GM19452 (cell line): ENCODE data around the gene LRIG1.

Source experiments
- ATAC-seq: cut with Tn5 transposase; IDR thresholded peaks from one replicate; pipeline ENCODE4 v1.9.1; 2021; ENCODE audit not compliant: unreplicated experiment

The LRIG1 gene

DNA sequence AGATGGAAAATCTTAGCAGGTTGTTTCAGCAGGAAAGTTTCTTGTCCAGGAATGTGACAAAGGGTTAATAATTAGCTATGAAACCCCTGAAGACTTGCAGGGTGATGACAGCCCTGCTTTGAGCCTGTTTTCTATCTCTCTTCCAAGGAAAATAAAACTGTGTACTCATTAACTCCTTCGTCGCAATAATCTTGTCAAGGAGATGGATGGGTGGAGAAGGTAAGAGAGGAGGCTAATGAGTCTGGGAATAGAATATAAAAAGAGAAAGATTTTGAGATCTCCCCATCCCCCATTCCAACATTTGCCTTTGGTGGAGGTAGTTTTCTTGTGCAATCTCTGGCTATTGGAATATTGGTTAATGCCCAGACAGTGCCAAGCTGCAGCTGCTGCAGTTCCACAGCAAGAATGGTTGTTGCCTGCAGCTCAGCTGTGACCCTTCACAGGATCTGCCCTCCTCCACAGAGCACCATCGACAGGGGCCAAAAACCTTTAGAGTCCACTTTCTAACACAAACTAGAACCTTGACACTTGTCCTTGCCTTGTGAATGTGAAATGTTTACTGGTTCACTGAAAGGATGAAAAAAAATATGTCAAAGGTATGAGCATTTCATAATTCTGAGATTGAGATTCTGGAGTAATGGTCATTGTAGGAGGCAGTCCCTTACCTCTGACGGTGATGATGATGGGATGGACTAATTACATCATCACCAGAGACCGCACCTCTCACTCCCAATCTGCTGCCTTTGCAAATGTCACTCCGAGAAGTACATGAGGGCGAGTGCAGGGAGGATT lies 4.2 kb upstream of the LRIG1 start:
- no peak for ATAC-seq

DNA sequence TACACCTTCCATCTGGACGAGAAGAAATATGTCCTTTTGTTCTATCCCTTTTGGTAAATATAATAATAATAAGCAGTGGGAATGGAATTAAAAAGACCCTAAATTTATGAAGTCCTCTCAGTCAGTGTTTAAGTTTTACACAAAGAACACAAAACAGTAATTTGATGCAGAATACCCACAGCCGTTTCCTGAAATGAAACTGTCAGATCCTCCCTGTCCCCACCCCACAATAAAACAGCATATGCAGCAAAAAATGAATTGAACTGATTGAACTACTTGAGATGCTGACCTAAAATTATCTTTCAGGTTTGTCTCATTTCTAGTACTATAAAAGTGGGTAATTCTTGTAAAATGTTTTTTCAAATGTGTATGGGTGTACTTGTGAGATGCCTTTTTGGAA lies 2.2 kb upstream of the LRIG1 start:
- ATAC-seq: no peak

DNA sequence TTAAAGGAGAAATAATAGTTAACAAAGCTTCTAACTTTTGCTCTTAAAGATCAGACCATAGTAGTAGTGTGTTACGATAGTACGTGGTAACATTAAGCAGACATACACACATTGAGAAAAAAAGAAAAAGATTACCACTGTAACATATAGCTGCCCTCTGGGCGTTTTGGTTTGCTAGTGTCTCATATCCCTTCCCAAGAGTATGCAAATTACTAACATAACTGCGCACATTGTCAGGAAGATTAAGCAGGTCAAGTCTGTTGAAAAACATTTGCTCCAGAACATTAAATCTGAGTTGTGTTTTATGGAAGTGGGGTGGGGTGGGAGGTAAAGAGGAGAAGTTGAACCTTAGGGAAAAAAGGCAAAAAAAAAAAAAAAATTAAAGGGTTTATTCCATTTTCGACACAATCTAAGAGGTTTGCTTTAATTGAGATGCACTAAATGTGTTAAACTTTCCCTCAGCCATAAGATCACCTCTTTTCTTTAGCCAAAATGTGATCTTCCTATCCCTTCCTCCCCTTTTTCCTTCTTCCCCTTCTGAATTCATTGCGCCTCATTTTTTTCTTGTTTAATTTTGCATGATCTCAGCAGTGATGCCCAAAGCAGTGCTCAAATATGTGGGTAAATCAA lies 1.5 kb upstream of the LRIG1 start:
- ATAC-seq: no peak

DNA sequence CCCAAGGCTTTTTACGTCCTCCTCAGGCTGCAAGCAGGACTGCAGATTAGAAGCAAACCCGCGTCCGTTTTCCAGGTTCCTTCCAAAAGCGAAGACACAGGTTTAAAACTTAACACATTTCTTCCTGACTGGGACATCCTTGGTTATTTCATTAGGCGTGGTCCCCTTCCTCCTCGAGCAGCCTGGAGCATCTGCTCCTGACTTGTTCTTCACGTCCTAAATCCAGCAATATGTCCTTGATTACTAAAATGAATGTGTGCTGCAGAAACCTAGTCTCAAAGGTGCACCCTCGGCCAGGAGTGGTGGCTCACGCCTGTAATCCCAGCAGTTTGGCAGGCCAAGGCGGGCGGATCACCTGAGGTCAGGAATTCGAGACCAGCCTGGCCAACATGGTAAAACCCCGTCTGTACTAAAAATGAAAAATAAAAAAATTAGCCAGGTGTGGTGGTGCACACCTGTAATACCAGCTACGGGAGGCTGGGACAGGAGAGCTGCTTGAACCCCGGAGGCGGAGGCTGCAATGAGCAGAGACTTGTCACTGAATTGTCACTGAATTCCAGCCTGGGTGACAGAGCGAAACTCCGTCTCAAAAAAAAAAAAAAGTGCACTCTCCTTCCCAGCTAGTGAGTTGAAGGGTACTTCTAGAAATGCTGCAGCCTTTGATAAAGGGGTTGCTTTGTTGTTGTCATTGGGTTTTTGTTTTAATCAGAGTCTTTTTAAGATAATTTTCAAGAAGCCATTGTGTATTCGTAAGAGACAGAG lies 842 bp upstream of the LRIG1 start:
- no peak for ATAC-seq

DNA sequence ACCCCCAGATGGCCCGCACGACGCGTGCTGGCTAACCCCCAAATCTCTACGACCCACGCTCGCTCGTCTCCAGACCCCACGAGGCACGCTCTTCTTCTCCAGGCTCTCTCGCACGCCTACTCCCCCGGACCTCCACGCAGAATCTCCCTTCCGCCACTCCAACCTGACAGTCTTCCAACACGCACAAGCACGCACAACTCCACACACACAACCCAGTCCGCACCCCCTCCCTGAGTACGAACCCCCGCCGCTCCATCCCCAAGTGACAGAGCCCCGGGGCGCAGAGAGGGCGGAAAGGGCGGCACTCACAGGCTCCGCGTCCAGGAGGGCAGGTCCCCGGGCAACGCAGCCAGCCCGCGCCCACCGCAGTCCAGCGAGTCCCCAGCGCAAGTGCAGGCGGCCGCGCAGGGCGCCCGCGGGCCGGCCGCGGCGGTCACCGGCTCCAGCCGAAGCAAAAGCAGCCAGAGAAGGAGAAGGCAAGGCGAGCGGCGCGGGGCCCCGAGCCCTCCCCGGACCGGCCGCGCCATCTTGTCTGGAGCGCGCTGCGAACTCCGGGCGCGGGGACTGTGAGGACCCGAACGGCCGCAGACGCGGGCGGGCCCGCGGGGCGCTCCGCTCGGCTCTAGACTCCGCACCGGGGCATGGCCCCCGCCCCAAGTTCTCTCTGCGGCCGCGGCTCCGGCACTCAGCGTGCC lies 794 bp downstream of the LRIG1 start:
- peak; percentile 12 for ATAC-seq

DNA sequence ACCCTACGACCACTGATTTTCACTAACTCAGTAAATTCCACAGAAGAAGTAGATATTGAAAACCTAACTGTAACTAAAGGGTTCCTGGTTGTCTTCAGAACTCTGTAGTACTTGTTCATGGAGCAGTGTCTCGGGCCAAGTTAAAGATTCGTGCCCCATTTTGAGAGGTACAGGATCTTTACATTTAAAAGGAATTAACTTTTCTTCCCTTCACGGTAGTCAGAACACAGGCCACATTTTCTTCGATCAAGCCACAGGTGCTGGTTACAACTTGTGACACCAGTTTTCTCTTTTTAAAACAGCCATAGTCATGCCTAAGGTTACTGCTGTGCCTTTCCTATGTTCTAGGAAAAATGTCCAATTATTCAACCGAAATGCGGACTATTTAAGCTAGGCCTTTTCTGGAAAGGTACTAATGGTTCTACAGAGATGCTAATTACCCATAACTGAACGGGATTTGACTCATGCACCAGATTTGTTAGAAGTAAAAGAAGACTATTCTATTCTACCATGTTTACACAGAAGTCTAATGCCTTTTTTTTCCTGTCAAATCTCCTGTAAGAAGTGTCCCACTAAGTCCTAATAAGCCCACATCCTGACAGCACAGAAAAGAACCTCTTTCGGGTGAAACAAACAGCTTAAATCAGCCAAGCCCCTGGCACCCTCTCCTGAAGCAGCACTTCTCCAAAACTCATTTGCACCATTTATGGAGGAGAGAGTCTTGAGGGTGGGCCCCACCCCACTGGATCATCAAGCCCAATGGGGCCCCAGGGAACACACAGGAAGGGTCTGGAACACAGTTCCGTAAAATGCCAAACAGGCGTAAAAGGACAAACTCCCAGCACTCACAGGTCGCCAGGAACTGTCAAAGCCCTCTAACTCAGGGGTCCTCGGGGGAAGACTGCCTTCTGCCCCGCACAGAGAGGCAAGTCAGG lies 1.9 kb downstream of the LRIG1 start:
- no peak for ATAC-seq

DNA sequence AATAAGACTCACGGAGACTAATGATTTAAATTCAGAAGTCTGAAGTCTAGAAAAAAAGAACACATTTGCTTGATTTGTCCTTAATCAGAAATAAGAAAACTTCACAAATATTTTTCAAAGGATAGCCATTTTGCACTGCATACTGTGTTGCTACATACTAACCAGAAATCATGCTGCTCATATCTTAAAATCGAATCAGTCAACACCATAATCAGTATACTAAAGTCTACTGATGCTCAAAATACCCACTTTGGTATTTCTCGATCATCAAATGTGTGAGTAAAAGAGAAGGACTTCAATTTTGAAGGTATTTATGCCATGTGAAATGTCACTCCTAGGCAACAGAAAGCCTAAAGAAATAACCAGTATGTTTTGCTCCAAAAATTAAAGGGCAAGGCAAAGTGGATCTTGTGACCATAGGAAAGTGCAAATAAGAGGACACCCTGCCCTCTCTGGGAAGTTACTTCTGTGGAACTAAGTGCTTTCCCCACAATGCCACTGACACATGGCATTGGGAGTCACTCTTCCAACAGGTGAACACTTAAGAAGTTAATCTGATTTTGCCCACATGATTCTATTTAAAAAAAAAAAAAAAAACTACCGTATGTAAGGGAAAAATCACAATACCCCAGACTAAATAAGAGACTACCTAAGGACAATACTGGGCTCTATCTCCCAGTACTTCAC lies 2.7 kb downstream of the LRIG1 start:
- no peak for ATAC-seq

DNA sequence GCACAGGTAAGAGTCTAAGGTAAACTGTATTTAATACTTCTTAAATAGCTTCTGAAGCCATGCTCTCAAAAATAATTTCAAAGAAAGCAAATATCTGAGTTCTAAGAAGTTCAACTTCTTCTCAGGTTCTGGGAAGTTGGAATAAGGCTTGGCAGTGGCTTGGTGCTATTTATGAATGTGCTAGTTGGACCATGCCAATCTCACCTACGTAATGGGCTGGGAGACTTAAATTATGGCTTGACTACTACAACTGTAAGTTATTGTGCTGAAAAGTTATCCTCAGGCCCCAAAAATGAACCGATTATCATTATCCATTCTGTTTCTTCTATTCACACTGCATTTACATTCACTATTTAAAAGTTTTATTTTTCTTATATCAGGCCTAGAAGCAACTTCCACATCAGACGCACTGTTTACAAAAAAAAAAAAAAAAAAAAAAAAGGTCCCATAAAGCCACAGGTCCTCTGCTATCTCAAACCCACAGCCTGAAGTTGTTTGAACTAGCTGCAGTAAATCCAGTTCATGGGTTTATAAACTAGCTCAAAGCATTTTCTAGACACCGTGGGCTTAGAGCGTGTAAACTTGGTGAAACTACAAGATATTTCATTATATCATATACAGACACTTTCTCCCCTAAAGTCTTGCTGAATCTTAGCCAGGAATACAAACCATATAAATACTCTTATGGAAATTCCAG lies 3.4 kb downstream of the LRIG1 start:
- no peak for ATAC-seq

DNA sequence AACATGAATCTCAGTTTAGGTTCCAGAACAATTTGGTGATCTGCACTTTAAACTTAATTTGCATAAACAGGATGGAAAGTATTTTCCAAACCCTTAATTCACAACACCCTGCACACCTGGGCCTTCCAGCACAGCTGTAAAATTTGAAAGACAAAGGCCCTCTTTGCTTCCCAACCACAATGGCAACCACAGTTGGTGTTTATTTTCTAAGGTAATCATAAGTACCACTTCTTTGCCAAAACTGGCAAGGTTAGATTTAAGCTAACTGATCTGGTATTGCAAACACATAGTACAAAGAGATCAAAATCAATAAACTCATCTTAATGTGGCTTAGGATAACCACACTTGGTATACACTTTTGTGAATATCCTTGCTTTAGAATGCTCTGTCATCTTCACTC lies 4.1 kb downstream of the LRIG1 start:
- ATAC-seq: no peak

DNA sequence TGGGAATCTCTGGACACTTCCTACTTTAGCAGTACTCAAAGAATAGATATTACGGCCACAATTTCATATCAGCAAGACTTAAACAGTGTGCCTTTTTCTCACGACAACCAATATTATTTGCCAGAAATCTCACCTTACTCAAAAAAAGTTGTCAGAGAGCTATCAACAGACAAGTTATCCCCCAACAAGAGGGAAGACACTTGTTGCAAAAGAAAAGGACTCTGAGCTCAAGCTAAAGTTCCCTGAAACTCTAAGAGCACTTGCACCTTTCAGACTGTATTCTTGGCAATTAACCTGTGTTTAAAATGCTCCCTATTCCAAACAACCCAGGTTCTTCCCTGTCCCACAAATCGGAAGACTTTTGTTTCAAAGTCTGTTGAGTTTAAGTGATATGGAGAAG lies 4.5 kb downstream of the LRIG1 start:
- no peak for ATAC-seq

DNA sequence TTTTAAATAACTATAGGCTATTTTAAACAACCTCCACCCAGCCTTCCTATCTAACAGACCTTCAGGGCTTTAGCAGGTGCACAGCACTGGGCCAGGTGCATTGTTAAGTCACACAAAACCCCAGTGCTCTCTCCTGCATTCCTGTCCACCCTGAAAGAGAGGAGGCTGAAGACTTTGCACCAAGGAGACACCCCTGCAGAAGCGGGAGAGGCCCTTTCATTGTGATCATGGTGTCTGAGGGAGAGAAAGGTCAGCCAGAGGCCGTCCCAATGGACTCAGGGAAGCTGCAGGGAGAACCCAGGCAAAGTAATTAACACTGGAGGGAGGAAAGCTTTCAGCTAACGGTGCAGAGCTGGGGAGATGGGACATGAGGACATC lies 5.2 kb downstream of the LRIG1 start:
- no peak for ATAC-seq

DNA sequence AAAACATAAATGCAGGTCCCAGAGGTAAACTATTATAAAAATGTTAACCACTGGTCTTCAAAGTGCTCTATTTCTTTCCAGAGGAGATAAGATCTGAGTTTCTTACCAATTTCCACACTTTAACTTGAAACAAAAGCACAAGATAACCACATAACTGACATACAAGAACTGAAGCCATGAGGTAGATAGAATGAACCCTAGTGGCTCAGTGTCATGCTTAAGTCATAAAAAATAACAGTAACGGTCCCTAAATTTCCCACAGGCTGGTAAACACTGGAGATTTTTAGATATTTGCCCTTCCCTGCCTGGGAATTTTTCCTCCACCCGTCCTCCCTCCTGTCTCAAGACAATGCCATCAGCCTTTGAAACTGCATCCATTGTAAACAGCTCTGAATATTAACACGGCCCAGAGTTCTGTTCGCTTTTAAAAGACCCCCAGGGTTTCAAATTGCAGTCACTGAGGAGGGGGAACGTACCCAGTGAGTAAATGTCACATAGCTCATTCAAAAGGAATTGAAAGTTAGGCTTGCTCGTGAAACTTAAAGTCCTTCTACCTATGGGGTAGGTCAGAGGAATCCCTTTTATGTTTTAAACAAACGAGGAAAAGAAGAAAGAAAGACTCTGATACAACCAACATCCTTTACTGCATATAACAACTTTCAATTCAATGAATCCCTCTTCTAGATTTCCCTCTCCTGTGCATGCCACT lies 5.7 kb downstream of the LRIG1 start:
- ATAC-seq: no peak

DNA sequence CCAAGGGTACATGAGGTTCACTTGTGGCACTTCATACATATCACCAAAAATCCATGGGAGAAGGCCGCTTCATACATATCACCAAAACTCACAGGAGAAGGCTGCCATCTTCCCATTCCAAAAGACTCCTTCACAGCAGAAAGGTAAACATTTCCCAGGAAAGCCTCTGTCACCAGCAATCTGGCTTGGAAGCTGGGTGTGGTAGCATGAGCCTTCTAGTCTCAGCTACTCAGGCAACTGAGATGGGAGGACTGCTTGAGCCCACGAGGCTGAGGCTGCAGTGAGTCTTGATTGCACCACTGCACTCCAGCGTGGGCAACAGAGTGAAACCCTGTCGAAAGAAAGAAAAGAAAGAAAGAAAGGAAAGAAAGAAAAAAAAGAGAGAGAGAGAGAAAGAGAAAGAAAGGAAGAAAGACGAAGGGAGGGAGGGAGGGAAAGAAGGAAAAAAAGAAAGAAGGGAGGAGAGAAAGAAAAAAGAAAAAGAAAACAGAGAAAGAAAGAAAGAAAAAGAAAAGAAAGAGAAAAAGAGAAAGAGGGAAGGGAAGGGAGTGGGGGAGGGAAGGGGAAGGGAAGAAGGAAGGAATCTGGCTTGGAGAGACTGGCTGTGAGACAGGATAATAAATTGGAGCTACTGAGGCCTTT lies 7.2 kb downstream of the LRIG1 start:
- ATAC-seq: no peak

DNA sequence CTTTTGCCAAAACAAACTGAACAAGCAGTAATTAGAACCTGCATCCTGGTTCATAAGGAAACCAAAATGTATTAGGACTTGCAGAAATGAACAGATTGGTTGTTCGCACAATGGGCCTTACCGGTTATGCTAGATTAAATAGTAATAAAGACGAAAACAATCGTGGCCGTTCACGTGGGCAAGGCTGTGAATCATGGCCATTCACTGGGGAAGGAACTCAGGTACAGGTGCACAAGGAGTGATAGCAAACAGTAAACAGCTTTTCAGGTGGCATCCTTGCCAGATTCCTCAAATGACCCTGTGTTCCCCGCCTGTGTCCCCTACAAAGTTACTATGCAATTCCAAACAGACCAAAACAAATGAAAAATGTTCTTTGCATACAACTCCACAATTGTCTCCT lies 8.2 kb downstream of the LRIG1 start:
- ATAC-seq: no peak

DNA sequence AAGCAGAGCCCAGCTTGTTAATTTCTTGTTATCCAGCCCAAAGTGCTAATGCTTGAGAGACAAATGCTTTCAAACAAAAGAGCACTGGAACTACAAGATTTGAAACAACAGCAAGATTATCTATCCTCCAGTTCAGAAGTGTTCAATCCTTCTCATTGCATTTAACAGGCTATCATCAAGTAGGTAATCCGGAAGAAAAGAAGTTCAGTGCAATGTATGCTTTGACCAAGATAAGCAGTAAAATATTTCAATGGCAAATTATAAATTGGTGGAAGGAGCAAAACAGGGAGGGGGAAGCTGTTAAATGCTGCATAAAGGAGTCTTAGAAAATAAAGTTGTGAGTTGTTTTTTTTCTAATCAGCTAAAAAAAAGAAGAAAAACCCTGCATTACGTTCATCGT lies 8.8 kb downstream of the LRIG1 start:
- no peak for ATAC-seq

DNA sequence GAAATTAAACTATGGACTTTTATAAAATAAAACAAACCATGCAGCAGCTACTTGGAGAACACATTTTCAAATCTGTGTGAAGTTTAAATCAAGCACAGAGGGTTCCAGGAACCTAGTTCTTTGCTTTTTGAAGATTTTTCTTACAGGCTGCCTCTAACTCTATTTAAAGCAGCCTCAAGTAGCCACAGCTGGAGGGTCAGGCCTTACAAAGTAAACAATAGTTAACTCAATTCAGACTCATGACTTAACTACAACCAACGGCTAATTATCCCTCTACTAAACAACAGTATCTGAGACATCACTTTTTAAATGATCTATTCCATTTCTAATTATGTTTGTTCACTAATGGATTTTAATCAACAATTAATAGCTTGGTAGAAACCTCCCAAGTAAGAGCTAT lies 9.8 kb downstream of the LRIG1 start:
- no peak for ATAC-seq

DNA sequence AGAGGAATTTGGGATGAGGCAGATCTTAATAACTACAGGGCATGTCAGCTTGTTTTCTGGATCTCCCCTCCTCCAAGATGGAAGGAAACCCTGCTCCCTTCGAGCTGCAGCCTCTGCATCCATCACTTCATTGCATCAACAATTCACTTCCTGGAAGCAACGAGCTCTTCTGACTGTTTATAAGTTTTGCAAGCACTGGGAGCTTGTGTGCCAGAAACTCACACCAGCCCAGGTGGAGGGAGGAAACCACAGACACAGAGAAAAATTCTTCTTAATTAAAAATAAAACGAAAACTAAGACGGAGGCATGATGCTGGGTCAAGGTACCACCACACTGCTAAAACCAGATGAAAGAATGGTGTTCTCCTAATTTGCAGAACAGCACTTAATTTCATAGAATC lies 10.6 kb downstream of the LRIG1 start:
- peak; percentile 70 for ATAC-seq

DNA sequence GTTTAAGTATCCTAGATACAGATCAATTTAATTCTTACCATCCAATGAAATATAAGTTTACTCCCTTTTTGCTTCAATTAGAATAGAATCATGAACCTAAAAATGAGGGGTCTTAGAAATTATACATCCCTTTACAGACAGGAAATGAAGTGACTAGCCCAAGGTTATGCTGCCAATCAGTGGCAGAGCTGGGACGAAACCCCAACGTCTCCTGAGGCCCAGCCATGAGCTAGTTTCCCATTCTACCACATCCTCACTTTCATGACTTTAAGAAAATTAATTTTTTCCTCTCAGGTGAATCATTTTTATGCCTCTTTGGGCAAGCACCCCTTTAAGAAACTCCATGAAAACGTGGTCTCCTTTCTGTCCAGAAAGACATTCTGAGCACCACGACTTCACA lies 11.2 kb downstream of the LRIG1 start:
- ATAC-seq: no peak
